ENCODE data around the gene SLC30A3.

DNA sequence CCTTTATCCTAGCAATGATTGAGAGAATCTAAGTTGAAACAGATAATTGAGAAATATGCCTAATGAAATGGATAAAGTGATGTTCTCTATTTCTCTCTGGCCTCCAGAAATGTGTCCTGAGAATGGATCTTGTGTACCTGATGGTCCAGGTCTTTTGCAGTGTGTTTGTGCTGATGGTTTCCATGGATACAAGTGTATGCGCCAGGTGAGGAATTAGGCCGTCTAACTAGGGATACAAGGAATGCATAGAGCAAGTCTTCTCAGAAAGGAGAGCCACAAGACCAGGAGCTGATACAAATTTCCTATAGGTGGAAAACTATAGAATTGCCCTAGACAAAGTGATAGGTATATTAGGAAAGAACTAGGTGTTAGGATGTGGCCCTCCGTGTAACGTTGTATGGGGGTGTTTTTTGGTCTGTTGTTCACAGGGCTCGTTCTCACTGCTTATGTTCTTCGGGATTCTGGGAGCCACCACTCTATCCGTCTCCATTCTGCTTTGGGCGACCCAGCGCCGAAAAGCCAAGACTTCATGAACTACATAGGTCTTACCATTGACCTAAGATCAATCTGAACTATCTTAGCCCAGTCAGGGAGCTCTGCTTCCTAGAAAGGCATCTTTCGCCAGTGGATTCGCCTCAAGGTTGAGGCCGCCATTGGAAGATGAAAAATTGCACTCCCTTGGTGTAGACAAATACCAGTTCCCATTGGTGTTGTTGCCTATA, 46.3 kb downstream of the SLC30A3 start:
- TF ChIP-seq, protein P1, sequence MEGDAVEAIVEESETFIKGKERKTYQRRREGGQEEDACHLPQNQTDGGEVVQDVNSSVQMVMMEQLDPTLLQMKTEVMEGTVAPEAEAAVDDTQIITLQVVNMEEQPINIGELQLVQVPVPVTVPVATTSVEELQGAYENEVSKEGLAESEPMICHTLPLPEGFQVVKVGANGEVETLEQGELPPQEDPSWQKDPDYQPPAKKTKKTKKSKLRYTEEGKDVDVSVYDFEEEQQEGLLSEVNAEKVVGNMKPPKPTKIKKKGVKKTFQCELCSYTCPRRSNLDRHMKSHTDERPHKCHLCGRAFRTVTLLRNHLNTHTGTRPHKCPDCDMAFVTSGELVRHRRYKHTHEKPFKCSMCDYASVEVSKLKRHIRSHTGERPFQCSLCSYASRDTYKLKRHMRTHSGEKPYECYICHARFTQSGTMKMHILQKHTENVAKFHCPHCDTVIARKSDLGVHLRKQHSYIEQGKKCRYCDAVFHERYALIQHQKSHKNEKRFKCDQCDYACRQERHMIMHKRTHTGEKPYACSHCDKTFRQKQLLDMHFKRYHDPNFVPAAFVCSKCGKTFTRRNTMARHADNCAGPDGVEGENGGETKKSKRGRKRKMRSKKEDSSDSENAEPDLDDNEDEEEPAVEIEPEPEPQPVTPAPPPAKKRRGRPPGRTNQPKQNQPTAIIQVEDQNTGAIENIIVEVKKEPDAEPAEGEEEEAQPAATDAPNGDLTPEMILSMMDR (IDR thresholded peaks at IDR 0.05), result no peak
- TF ChIP-seq POLR2AphosphoS5 (IDR thresholded peaks at IDR 0.05), result no peak

Data from stomach (tissue), 4 donors.